C4-2B (cell line): ENCODE data around the gene SYT1.

ENCODE experiments used
- CTCF ChIP-seq: fragments of 450-650 bp; conservative IDR thresholded peaks from 2 replicates; pipeline ENCODE4 v1.5.1; 2017; ENCODE audit warnings: mild to moderate bottlenecking
- ZFX ChIP-seq: fragments of 450-650 bp; IDR thresholded peaks from 2 replicates; pipeline ENCODE4 v1.6.1; 2017

DNA sequence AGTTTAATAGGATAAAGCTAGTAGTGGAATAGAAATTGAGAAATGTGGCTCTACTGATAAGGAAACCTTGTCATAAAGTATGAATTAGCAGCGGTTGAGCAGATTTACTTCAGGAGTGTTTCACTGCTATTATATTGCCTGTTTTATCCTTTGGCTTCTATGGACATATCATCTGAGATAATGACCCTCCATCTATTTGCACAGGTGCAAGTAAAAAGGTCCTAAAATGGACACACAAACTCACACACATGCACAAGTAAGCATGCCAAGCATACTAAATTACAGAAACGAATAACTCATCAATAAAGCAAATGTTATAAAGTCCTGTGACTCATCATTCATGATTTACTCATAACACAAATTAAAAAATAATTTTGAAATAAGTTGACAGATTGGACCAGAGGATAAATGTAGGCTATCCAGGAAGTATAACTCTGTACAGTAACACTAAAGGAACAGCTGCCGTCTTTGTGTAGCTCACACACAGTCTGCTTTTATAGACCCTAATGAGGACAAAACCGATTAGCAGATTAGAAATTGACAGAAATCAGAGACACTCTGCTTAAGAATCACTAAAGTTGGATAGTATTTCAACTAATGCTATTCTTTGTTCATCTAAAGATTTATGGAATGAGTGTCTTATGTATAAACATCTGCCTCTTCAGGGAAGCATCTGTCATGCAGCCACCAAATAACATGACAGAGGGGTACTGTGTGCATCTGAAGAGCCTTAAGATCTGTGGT lies 73.9 kb downstream of the SYT1 start:
- TF ChIP-seq CTCF, result no peak
- TF ChIP-seq ZFX, result no peak
